Panc1 (cell line): Measurements from ENCODE around the gene RASD1. TPM values are rescaled to one million over a fixed set of nuclear protein-coding genes. Genes with fewer than 3 reads are reported as not detected.

Experiments
- ATAC-seq: fragments of 200-7000 bp; cut with Tn5 transposase; 2 replicates; pipeline ENCODE4 v1.9.1; 2020; ENCODE audit warnings: mild to moderate bottlenecking, moderate library complexity
- BruUV-seq: library from RNA; stranded (reverse); fragments of 400-500 nt; replicated peaks from 2 replicates; lab custom pipeline; 2021; lab: Mats Ljungman, UMichigan
- CTCF ChIA-PET: fragments of 300-600 bp; sonication (Branson Sonifier 250); formaldehyde crosslinking; loops from one replicate; lab custom pipeline; 2022; ENCODE audit warnings: antibody characterized with exemption; lab: Charles Lee
- POLR2A ChIA-PET: fragments of 300-600 bp; sonication (Branson Sonifier 250); formaldehyde crosslinking; loops from one replicate; lab custom pipeline; 2022; ENCODE audit warnings: antibody characterized with exemption; lab: Charles Lee
- DNase-seq: peaks from one replicate; pipeline ENCODE4 v3.0.0-alpha.2; 2010; ENCODE audit warnings: low read depth, low spot score
- H3K27ac ChIP-seq: 2 replicates; pipeline ENCODE4 v1.5.1; 2011; ENCODE audit warnings: mild to moderate bottlenecking, low read length, inconsistent platforms
- H3K27me3 ChIP-seq: fragments of 200-500 bp; sonication (Bioruptor generic); 2 replicates; pipeline ENCODE4 v1.6.0; 2014; ENCODE audit warnings: low read length, inconsistent platforms; ENCODE audit not compliant: control insufficient read depth, insufficient read depth
- H3K36me3 ChIP-seq: fragments of 200-500 bp; sonication (Bioruptor generic); 2 replicates; pipeline ENCODE4 v1.5.1; 2014; ENCODE audit warnings: inconsistent platforms, mild to moderate bottlenecking, low read length, moderate library complexity; ENCODE audit not compliant: control insufficient read depth, insufficient read depth
- H3K4me1 ChIP-seq: 2 replicates; pipeline ENCODE4 v1.5.1; 2011; ENCODE audit warnings: inconsistent platforms, mild to moderate bottlenecking, low read length, moderate library complexity; ENCODE audit not compliant: control insufficient read depth, insufficient read depth
- H3K4me3 ChIP-seq, 2 experiments: 2 replicates each; pipeline ENCODE4 v1.5.1; 2011 to 2012; ENCODE audit warnings: low read depth in 2 of 2, low read length in 2 of 2, mild to moderate bottlenecking in 2 of 2, inconsistent platforms in 1 of 2, moderate library complexity in 1 of 2
- H3K9me3 ChIP-seq: fragments of 200-500 bp; sonication (Bioruptor generic); 2 replicates; pipeline ENCODE4 v1.5.1; 2014; ENCODE audit warnings: low read depth, mild to moderate bottlenecking, inconsistent platforms, low read length, moderate library complexity; ENCODE audit not compliant: control insufficient read depth, insufficient read depth
- CTCF ChIP-seq: fragments of 450-650 bp; IDR thresholded peaks from 2 replicates; pipeline ENCODE4 v1.5.1; 2017; ENCODE audit warnings: mild to moderate bottlenecking
- POLR2AphosphoS5 ChIP-seq: IDR thresholded peaks from 2 replicates; pipeline ENCODE4 v1.6.1; 2012; ENCODE audit warnings: mild to moderate bottlenecking, low read depth, low read length, moderate library complexity
- REST ChIP-seq, 2 experiments: IDR thresholded peaks; 2 replicates each; pipeline ENCODE4 v1.6.1; 2011 to 2012; ENCODE audit warnings: low read depth in 2 of 2, control low read depth in 1 of 2, low read length in 1 of 2, mild to moderate bottlenecking in 1 of 2, moderate library complexity in 1 of 2; ENCODE audit not compliant: insufficient read depth in 1 of 2
- SIN3A ChIP-seq: IDR thresholded peaks from 2 replicates; pipeline ENCODE4 v1.6.1; 2012; ENCODE audit warnings: low read depth, mild to moderate bottlenecking, low read length, moderate library complexity, borderline replicate concordance; ENCODE audit not compliant: insufficient read depth
- TCF7L2 ChIP-seq: IDR thresholded peaks from 2 replicates; pipeline ENCODE4 v1.6.1; 2011; ENCODE audit warnings: mild to moderate bottlenecking, low read depth, low read length, inconsistent platforms
- in situ Hi-C: cut with HindIII; loops from 2 replicates; pipeline ENCODE4 v1.10.0; 2016; ENCODE audit warnings: low sequenced_read_pairs, low pct_unique_long_range_greater_than_20kb
- intact Hi-C: fragments of 100-400 bp; cut with micrococcal nuclease; formaldehyde crosslinking; loops from one replicate; pipeline ENCODE4 v1.10.0; 2022; ENCODE audit not compliant: unreplicated experiment
- total RNA-seq: library from RNA; stranded (reverse); gene quantifications from one replicate; pipeline ENCODE4 v1.2.1, GENCODE V29; 2021; ENCODE audit not compliant: unreplicated experiment

The RASD1 gene
- total RNA-seq, 1 experiment from 2014 or later, result 1.7 TPM

GRCh38 chr17:17469358-17469757, 26.8 kb downstream of the RASD1 start:
- Histone ChIP-seq H3K4me1 (no peaks in the 10 kb centered on the region), H3K27ac (no peak overlapping the region), H3K36me3 (no peaks in the 10 kb centered on the region), H3K9me3 (no peaks in the 10 kb centered on the region), H3K4me3 (no peak overlapping the region), H3K27me3 (no peaks in the 10 kb centered on the region; the same call in 1 of the 2 replicates)
- POLR2A ChIA-PET, result no interaction called here
- ATAC-seq (no peak), DNase-seq (no peak)
- in situ Hi-C loops, result no loop called here
- CTCF ChIA-PET, result no interaction called here
- intact Hi-C loops, result no loop called here
- TF ChIP-seq SIN3A (no peak), CTCF (no peak), TCF7L2 (no peak), POLR2AphosphoS5 (no peak), REST (IDR thresholded peaks at IDR 0.05; ENCODE audit: insufficient read depth in 1 of 2, low read depth in 2 of 2, low read length in 1 of 2) (no peak)
- BruUV-seq, result no TSS peak

GRCh38 chr17:17468217-17469010, 27.8 kb downstream of the RASD1 start:
- no TSS peak for BruUV-seq
- intact Hi-C loops (no loop called here), in situ Hi-C loops (no loop called here)
- TF ChIP-seq POLR2AphosphoS5, result no peak
- no peak for TF ChIP-seq CTCF
- TF ChIP-seq TCF7L2, result no peak
- no peak for TF ChIP-seq SIN3A
- no peak for TF ChIP-seq REST (IDR thresholded peaks at IDR 0.05; ENCODE audit: insufficient read depth in 1 of 2, low read depth in 2 of 2, low read length in 1 of 2)
- Histone ChIP-seq H3K9me3 (no peaks in the 10 kb centered on the region), H3K4me3 (no peak overlapping the region), H3K4me1 (no peaks in the 10 kb centered on the region), H3K36me3 (no peaks in the 10 kb centered on the region), H3K27ac (no peak overlapping the region), H3K27me3 (no peaks in the 10 kb centered on the region; the same call in 1 of the 2 replicates)
- ATAC-seq, result no peak
- POLR2A ChIA-PET, result no interaction called here
- CTCF ChIA-PET, result no interaction called here
- DNase-seq, result no peak
